ENCODE data around the gene OLIG3.

Gene OLIG3

GRCh38 chr6:137465378-137466009 lies 28.7 kb downstream of the OLIG3 start:
- DNase-seq = no peak

GRCh38 chr6:137452333-137452894 lies 41.8 kb downstream of the OLIG3 start:
- DNase-seq = no peak

GRCh38 chr6:137443901-137444300 lies 50.3 kb downstream of the OLIG3 start:
- DNase-seq = peak; percentile 5
